HEK293T (cell line): ENCODE results near the gene MOSMO.
"Not testable (repeated sequence)": the region's sequence is repeated elsewhere in the genome, so short reads cannot be mapped to it uniquely, and the experiment has no call there.

Experiments
- BHLHE40 ChIP-seq: fragments of 450-650 bp; IDR thresholded peaks from 2 replicates; pipeline ENCODE4 v1.6.1; 2016; ENCODE audit warnings: mild to moderate bottlenecking, moderate library complexity, borderline replicate concordance
- CTBP1 ChIP-seq: fragments of 450-650 bp; IDR thresholded peaks from 2 replicates; pipeline ENCODE4 v1.6.1; 2016; ENCODE audit warnings: borderline replicate concordance
- ELF4 ChIP-seq: fragments of 450-650 bp; IDR thresholded peaks from 2 replicates; pipeline ENCODE4 v1.6.1; 2017; ENCODE audit warnings: antibody characterized with exemption
- FOXA1 ChIP-seq: fragments of 450-650 bp; IDR thresholded peaks from 2 replicates; pipeline ENCODE4 v1.6.1; 2016; ENCODE audit warnings: mild to moderate bottlenecking
- L3MBTL2 ChIP-seq: fragments of 450-650 bp; conservative IDR thresholded peaks from 2 replicates; pipeline ENCODE4 v1.6.1; 2016; ENCODE audit warnings: mild to moderate bottlenecking
- PKNOX1 ChIP-seq: fragments of 450-650 bp; IDR thresholded peaks from 2 replicates; pipeline ENCODE4 v1.6.1; 2016
- SP1 ChIP-seq: fragments of 450-650 bp; IDR thresholded peaks from 2 replicates; pipeline ENCODE4 v1.6.1; 2017
- SUZ12 ChIP-seq: fragments of 450-650 bp; IDR thresholded peaks from 2 replicates; pipeline ENCODE4 v1.6.1; 2016; ENCODE audit warnings: mild to moderate bottlenecking
- TARDBP ChIP-seq: fragments of 450-650 bp; IDR thresholded peaks from 2 replicates; pipeline ENCODE4 v1.6.1; 2016
- ZNF384 ChIP-seq: fragments of 450-650 bp; IDR thresholded peaks from 2 replicates; pipeline ENCODE4 v1.6.1; 2016

- TF ChIP-seq BHLHE40, SUZ12, TARDBP, SP1, PKNOX1, ELF4, FOXA1, ZNF384, CTBP1, L3MBTL2: not testable (repeated sequence)
These were observed 16.9 kb downstream of the MOSMO start for GRCh38 chr16:22024785-22025184.
